IMR-90 (cell line): ENCODE results near the gene ARHGEF3. TPM values are rescaled to one million over a fixed set of nuclear protein-coding genes. Genes with fewer than 3 reads are reported as not detected.

Source experiments
- ATAC-seq: fragments of 200-7000 bp; cut with Tn5 transposase; 2 replicates; pipeline ENCODE4 v1.9.1; 2020; ENCODE audit warnings: low read depth, mild to moderate bottlenecking, moderate library complexity
- BruUV-seq: library from RNA; stranded (reverse); fragments of 400-500 nt; replicated peaks from 2 replicates; lab custom pipeline; 2021; lab: Mats Ljungman, UMichigan
- CTCF ChIA-PET: fragments of 300-600 bp; formaldehyde crosslinking; extraction: SDS; loops from one replicate; lab custom pipeline; 2021; ENCODE audit warnings: antibody characterized with exemption; lab: Yijun Ruan, JAX
- POLR2A ChIA-PET: fragments of 300-600 bp; sonication (Branson Sonifier 250); formaldehyde crosslinking; loops from one replicate; lab custom pipeline; 2022; ENCODE audit warnings: antibody characterized with exemption; ENCODE audit not compliant: unreplicated experiment; lab: Charles Lee
- DNase-seq: peaks from one replicate; pipeline ENCODE4 v3.0.0; 2013
- H2AFZ ChIP-seq: replicated peaks from 2 replicates; pipeline ENCODE3; 2013; ENCODE audit warnings: low read length, mild to moderate bottlenecking; ENCODE audit not compliant: poor library complexity
- H2AK5ac ChIP-seq: 2 replicates; pipeline ENCODE4 v1.6.1; 2013; ENCODE audit warnings: low read depth, low read length, inconsistent platforms
- H2AK9ac ChIP-seq: replicated peaks from 2 replicates; pipeline ENCODE3; 2013; ENCODE audit warnings: mild to moderate bottlenecking, low read depth, low read length, moderate library complexity; ENCODE audit not compliant: poor library complexity
- H2BK120ac ChIP-seq: 2 replicates; pipeline ENCODE4 v1.6.1; 2013; ENCODE audit warnings: low read depth, low read length, inconsistent platforms
- H2BK15ac ChIP-seq: 3 replicates; pipeline ENCODE4 v1.6.1; 2013; ENCODE audit warnings: low read depth, low read length, inconsistent platforms
- H2BK20ac ChIP-seq: 2 replicates; pipeline ENCODE4 v1.6.1; 2013; ENCODE audit warnings: low read depth, mild to moderate bottlenecking, inconsistent platforms, low read length, moderate library complexity
- H2BK5ac ChIP-seq: 2 replicates; pipeline ENCODE4 v1.6.1; 2013; ENCODE audit warnings: mild to moderate bottlenecking, low read depth, low read length, inconsistent platforms; ENCODE audit not compliant: poor library complexity, severe bottlenecking
- H3K14ac ChIP-seq: replicated peaks from 2 replicates; pipeline ENCODE4 v1.6.1; 2013; ENCODE audit warnings: low read depth, low read length, inconsistent platforms
- H3K18ac ChIP-seq: 2 replicates; pipeline ENCODE4 v1.6.1; 2013; ENCODE audit warnings: low read depth, low read length, control low read depth
- H3K23ac ChIP-seq: 2 replicates; pipeline ENCODE4 v1.6.1; 2013; ENCODE audit warnings: low read depth, low read length, inconsistent platforms
- H3K27ac ChIP-seq: 2 replicates; pipeline ENCODE4 v1.5.1; 2013; ENCODE audit warnings: mild to moderate bottlenecking, control low read depth, low read length; ENCODE audit not compliant: insufficient read depth
- H3K27me3 ChIP-seq: 2 replicates; pipeline ENCODE4 v1.6.1; 2013; ENCODE audit warnings: low read length; ENCODE audit not compliant: control insufficient read depth, insufficient read depth
- H3K36me3 ChIP-seq: 2 replicates; pipeline ENCODE4 v1.6.1; 2013; ENCODE audit warnings: low read length, mixed read lengths; ENCODE audit not compliant: control insufficient read depth, insufficient read depth
- H3K4ac ChIP-seq: 2 replicates; pipeline ENCODE4 v1.6.1; 2013; ENCODE audit warnings: low read depth, low read length, inconsistent platforms
- H3K4me1 ChIP-seq: 2 replicates; pipeline ENCODE4 v1.6.1; 2013; ENCODE audit warnings: low read length, mixed read lengths; ENCODE audit not compliant: control insufficient read depth, insufficient read depth
- H3K4me2 ChIP-seq: 2 replicates; pipeline ENCODE4 v1.6.1; 2013; ENCODE audit warnings: low read depth, mild to moderate bottlenecking, control low read depth, low read length, moderate library complexity
- H3K4me3 ChIP-seq: 2 replicates; pipeline ENCODE4 v1.5.1; 2013; ENCODE audit warnings: low read depth, mild to moderate bottlenecking, control low read depth, low read length, moderate library complexity; ENCODE audit not compliant: insufficient read depth
- H3K56ac ChIP-seq: 2 replicates; pipeline ENCODE4 v1.6.1; 2013; ENCODE audit warnings: low read length, inconsistent platforms; ENCODE audit not compliant: insufficient read depth; ENCODE audit errors: extremely low read depth
- H3K79me1 ChIP-seq, 2 experiments: 2 replicates each; pipeline ENCODE4 v1.6.1; 2013; ENCODE audit warnings: low read length in 2 of 2, inconsistent platforms in 1 of 2, low read depth in 1 of 2
- H3K9ac ChIP-seq: 2 replicates; pipeline ENCODE4 v1.6.1; 2013; ENCODE audit warnings: low read depth, low read length, control low read depth
- H3K9me1 ChIP-seq: 2 replicates; pipeline ENCODE4 v1.6.1; 2013; ENCODE audit warnings: low read length, inconsistent platforms; ENCODE audit not compliant: insufficient read depth
- H3K9me3 ChIP-seq: 2 replicates; pipeline ENCODE4 v1.6.1; 2013; ENCODE audit warnings: low read length; ENCODE audit not compliant: control insufficient read depth, insufficient read depth
- H4K20me1 ChIP-seq: 2 replicates; pipeline ENCODE4 v1.6.1; 2013; ENCODE audit warnings: low read length, inconsistent platforms; ENCODE audit not compliant: insufficient read depth
- H4K5ac ChIP-seq: 2 replicates; pipeline ENCODE4 v1.6.1; 2013; ENCODE audit warnings: mild to moderate bottlenecking, low read depth, low read length, control low read depth
- H4K8ac ChIP-seq, 2 experiments: 2 replicates each; pipeline ENCODE4 v1.6.1; 2013; ENCODE audit warnings: low read depth in 2 of 2, low read length in 2 of 2, control low read depth in 1 of 2, inconsistent platforms in 1 of 2
- H4K91ac ChIP-seq: 2 replicates; pipeline ENCODE4 v1.6.1; 2013; ENCODE audit warnings: low read depth, low read length, inconsistent platforms; ENCODE audit not compliant: insufficient read depth
- BHLHE40 ChIP-seq: fragments of 150-350 bp; IDR thresholded peaks from 2 replicates; pipeline ENCODE4 v1.6.1; 2016; ENCODE audit warnings: mild to moderate bottlenecking, low read depth, low read length
- CEBPB ChIP-seq: IDR thresholded peaks from 2 replicates; pipeline ENCODE4 v1.6.1; 2012; ENCODE audit warnings: low read depth, low read length, improper control_type of control experiment
- FOS ChIP-seq: fragments of 150-350 bp; IDR thresholded peaks from 2 replicates; pipeline ENCODE4 v1.6.1; 2016; ENCODE audit warnings: low read depth, low read length
- MAFK ChIP-seq: IDR thresholded peaks from 2 replicates; pipeline ENCODE4 v1.6.1; 2012; ENCODE audit warnings: low read depth, low read length, improper control_type of control experiment
- MAZ ChIP-seq: IDR thresholded peaks from 2 replicates; pipeline ENCODE4 v1.6.1; 2012; ENCODE audit warnings: low read depth, mild to moderate bottlenecking, low read length, improper control_type of control experiment, moderate library complexity, borderline replicate concordance
- RAD21 ChIP-seq: IDR thresholded peaks from 2 replicates; pipeline ENCODE4 v1.6.1; 2012; ENCODE audit warnings: low read length, improper control_type of control experiment
- RFX5 ChIP-seq: IDR thresholded peaks from 2 replicates; pipeline ENCODE4 v1.8.0; 2012; ENCODE audit warnings: low read depth, mild to moderate bottlenecking, low read length, moderate library complexity
- WGBS, 2 experiments: methylation state at CpG; one replicate each; pipeline versions ENCODE4 v1.1.5 to v1.1.7; 2013; ENCODE audit warnings: missing lambda C conversion rate in 2 of 2; ENCODE audit not compliant: insufficient read length in 1 of 2; ENCODE audit errors: extremely low coverage in 2 of 2; 5-methylcytosine and 5-hydroxymethylcytosine counted together
- dilution Hi-C: fragments of 300-500 bp; cut with HindIII; formaldehyde crosslinking; loops from one replicate; pipeline ENCODE4 v1.14.3; 2018; ENCODE audit warnings: low sequenced_read_pairs; ENCODE audit not compliant: unreplicated experiment
- in situ Hi-C: fragments of 300-500 bp; cut with MboI; formaldehyde crosslinking; loops from 3 replicates; pipeline ENCODE4 v1.14.3; 2019; ENCODE audit warnings: low sequenced_read_pairs, inconsistent platforms, mixed read lengths
- intact Hi-C: fragments of 100-400 bp; cut with micrococcal nuclease; formaldehyde crosslinking; loops from 2 replicates; pipeline ENCODE4 v1.10.0; 2022
- polyA plus RNA-seq, 3 experiments: library from polyadenylated mRNA; depleted of rRNA; stranded (reverse); fragments of >200 nt; gene quantifications; 2 replicates each; pipeline ENCODE4 v1.2.3, GENCODE V29; 2012; ENCODE audit warnings: low replicate concordance in 1 of 3
- total RNA-seq: library from RNA; depleted of rRNA; stranded (reverse); fragments of >200 nt; gene quantifications from 2 replicates; pipeline ENCODE4 v1.2.3, GENCODE V29; 2012
- TF ChIP-seq, protein P1 (sequence below): fragments of 150-350 bp; IDR thresholded peaks from 2 replicates; pipeline ENCODE4 v1.6.1; 2016; ENCODE audit warnings: low read depth, mild to moderate bottlenecking, low read length, moderate library complexity, borderline replicate concordance
- TF ChIP-seq, protein P2 (sequence below): fragments of 150-350 bp; IDR thresholded peaks from 2 replicates; pipeline ENCODE4 v1.6.1; 2017; ENCODE audit warnings: mild to moderate bottlenecking, antibody characterized with exemption, low read length, low read depth
- TF ChIP-seq, protein P3 (sequence below): conservative IDR thresholded peaks from 2 replicates; pipeline ENCODE4 v1.5.1; 2012; ENCODE audit warnings: mild to moderate bottlenecking, low read depth, low read length, improper control_type of control experiment

Gene ARHGEF3
- total and polyA plus RNA-seq, 2 of the 4 experiments (the other 2 are of a cell fraction) = 2.1 to 2.3 TPM

DNA sequence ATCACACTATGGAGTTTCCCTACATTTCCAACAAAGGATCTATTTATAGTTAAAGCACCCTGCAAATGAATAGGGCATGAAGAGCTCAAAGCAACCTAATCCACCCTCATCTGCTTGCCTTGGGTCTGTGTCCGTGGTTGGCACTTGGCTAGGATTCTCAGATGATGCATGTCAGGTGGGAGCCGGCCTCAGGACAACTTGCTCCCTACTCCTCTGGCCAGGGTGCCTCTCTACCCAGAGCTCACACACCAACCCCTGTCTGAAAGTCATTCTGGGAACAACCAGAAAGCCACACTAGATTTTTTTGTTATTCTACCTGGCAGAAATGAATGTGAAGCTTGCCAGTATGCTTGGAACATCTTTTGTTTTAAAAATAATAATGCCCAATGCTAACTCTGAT is 13.2 kb downstream of the ARHGEF3 start:
- POLR2A ChIA-PET = no interaction called here

More for the DNA sequence above, 13.2 kb downstream of the ARHGEF3 start:
- H3K9me1 ChIP-seq = peaks cover 5% of the 10 kb centered on the region; the same call in 1 of the 2 replicates
- H3K36me3 ChIP-seq = no peaks in the 10 kb centered on the region
- BruUV-seq = no TSS peak
- dilution Hi-C loops = no loop called here
- H3K27ac ChIP-seq = no peak overlapping the region
- H2BK120ac ChIP-seq = no peak overlapping the region
- H3K4me2 ChIP-seq = no peak overlapping the region
- no peak overlapping the region for H2AK5ac ChIP-seq
- no peak overlapping the region for H3K14ac ChIP-seq
- H4K8ac ChIP-seq = no peak overlapping the region
- H3K56ac ChIP-seq = no peak overlapping the region
- H2AFZ ChIP-seq = no peak overlapping the region
- H3K4me1 ChIP-seq = peaks cover 5% of the 10 kb centered on the region
- no peak overlapping the region for H3K9ac ChIP-seq
- no peak overlapping the region for H3K23ac ChIP-seq
- DNase-seq = no peak
- no peaks in the 10 kb centered on the region for H3K27me3 ChIP-seq
- no peak overlapping the region for H2BK5ac ChIP-seq
- no peak for ATAC-seq
- no peak overlapping the region for H4K5ac ChIP-seq
- CTCF ChIA-PET = interaction anchor here (1.7 kb wide), 1 partner anchor 11 kb away, joined by 6 read pairs; no protein-coding TSS in a partner anchor
- H2AK9ac ChIP-seq = no peak overlapping the region
- no peak overlapping the region for H4K91ac ChIP-seq
- H3K9me3 ChIP-seq = no peaks in the 10 kb centered on the region
- H2BK20ac ChIP-seq = no peak overlapping the region
- no peak overlapping the region for H3K4me3 ChIP-seq
- TF ChIP-seq, protein P1, sequence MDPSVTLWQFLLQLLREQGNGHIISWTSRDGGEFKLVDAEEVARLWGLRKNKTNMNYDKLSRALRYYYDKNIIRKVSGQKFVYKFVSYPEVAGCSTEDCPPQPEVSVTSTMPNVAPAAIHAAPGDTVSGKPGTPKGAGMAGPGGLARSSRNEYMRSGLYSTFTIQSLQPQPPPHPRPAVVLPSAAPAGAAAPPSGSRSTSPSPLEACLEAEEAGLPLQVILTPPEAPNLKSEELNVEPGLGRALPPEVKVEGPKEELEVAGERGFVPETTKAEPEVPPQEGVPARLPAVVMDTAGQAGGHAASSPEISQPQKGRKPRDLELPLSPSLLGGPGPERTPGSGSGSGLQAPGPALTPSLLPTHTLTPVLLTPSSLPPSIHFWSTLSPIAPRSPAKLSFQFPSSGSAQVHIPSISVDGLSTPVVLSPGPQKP = no peak
- no peak for TF ChIP-seq RAD21
- no peak for TF ChIP-seq BHLHE40
- TF ChIP-seq, protein P2, sequence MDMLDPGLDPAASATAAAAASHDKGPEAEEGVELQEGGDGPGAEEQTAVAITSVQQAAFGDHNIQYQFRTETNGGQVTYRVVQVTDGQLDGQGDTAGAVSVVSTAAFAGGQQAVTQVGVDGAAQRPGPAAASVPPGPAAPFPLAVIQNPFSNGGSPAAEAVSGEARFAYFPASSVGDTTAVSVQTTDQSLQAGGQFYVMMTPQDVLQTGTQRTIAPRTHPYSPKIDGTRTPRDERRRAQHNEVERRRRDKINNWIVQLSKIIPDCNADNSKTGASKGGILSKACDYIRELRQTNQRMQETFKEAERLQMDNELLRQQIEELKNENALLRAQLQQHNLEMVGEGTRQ = no peak
- TF ChIP-seq RFX5 = no peak
- TF ChIP-seq, protein P3, sequence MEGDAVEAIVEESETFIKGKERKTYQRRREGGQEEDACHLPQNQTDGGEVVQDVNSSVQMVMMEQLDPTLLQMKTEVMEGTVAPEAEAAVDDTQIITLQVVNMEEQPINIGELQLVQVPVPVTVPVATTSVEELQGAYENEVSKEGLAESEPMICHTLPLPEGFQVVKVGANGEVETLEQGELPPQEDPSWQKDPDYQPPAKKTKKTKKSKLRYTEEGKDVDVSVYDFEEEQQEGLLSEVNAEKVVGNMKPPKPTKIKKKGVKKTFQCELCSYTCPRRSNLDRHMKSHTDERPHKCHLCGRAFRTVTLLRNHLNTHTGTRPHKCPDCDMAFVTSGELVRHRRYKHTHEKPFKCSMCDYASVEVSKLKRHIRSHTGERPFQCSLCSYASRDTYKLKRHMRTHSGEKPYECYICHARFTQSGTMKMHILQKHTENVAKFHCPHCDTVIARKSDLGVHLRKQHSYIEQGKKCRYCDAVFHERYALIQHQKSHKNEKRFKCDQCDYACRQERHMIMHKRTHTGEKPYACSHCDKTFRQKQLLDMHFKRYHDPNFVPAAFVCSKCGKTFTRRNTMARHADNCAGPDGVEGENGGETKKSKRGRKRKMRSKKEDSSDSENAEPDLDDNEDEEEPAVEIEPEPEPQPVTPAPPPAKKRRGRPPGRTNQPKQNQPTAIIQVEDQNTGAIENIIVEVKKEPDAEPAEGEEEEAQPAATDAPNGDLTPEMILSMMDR = no peak
- TF ChIP-seq FOS = no peak
- no peak for TF ChIP-seq MAZ
- no peak for TF ChIP-seq CEBPB
- TF ChIP-seq MAFK = no peak
- no peak overlapping the region for H2BK15ac ChIP-seq
- H3K79me1 ChIP-seq = no peaks in the 10 kb centered on the region
- H3K18ac ChIP-seq = no peak overlapping the region
- in situ Hi-C loops = no loop called here
- WGBS, 2 experiments = no CpG with 5 or more reads among the region's 2 CpGs
- intact Hi-C loops = no loop called here
- H3K4ac ChIP-seq = no peak overlapping the region
- no peaks in the 10 kb centered on the region for H4K20me1 ChIP-seq
